Pons (tissue), 1 donor: ENCODE results near the gene SSPN.

ENCODE experiments used
- DNase-seq: peaks from one replicate; pipeline ENCODE4 v3.0.0-alpha.2; 2016; ENCODE audit warnings: low spot score

Gene SSPN

GRCh38 chr12:26266881-26267280 is 71.5 kb downstream of the SSPN start:
- DNase-seq = no peak

DNA sequence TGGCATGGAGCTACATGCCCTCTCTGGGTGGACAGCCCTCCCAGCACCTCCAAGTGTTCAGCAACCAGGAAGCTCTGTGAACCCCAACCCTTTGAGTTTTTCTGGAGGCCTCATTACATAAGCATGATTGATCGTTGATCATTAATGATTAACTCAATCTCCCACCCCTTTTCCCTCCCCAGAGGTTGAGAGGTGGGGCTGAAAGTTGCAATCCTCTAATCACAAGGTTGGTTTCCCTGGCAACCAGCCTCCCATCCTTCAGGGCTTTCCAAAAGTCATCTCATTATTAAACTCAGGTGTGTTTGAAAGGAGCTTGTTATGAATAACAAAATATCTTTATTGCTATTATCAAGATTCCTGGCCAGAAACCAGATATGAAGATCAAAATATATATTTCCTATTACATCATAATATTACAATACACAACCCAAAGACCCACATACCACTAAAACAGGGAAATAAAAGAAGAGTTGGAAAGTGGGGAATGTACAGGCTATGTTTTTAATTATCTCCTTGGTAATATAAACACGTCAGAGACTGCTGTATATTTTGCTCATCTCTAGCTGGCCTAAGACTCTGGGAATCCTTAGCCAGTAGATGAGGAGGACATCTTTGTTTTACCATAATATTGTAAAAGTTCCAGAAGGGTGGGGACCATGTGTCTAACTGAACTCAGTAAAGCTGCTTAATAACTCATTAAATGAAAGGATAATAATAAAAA is 73.6 kb downstream of the SSPN start:
- no peak for DNase-seq

- DNase-seq = no peak
Measured at GRCh38 chr12:26269562-26270284, 74.3 kb downstream of the SSPN start.

- no peak for DNase-seq
Measured at GRCh38 chr12:26271024-26271423, 75.7 kb downstream of the SSPN start.

DNA sequence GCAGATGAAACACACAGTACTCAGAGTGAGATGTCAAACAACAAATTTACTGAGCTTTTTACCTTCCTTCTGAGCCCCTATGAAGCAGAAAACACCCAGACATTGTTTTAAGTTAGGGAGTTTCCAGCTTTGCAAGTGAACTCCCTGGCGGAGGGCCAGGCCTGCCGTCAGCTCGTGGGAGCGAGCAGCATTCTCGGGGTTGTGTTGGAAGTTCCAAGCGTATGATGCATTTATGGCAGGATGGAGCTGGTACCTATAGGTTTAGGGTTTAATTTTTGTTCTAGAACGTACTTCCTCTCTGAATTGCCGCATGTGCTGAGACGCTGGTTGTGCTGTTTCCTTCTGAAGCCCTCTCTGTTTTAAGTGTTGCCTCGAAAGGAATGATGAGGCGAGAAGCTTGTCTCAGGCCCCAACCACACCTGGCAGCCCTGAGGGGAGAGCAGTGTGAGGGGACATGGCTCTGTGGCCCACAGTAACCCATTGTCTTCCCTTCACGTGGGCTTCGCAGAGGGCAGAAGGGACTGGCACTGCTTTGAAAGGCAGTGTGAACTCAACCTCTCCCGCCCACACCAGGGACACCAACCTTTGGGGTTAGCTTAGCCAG is 76.6 kb downstream of the SSPN start:
- peak; percentile 71 for DNase-seq

- no peak for DNase-seq
Measured at GRCh38 chr12:26272851-26273250, 77.5 kb downstream of the SSPN start.

GRCh38 chr12:26273811-26274210 is 78.4 kb downstream of the SSPN start:
- no peak for DNase-seq

- peak; percentile 93 for DNase-seq
Measured at GRCh38 chr12:26274441-26275312, 79.3 kb downstream of the SSPN start.

DNA sequence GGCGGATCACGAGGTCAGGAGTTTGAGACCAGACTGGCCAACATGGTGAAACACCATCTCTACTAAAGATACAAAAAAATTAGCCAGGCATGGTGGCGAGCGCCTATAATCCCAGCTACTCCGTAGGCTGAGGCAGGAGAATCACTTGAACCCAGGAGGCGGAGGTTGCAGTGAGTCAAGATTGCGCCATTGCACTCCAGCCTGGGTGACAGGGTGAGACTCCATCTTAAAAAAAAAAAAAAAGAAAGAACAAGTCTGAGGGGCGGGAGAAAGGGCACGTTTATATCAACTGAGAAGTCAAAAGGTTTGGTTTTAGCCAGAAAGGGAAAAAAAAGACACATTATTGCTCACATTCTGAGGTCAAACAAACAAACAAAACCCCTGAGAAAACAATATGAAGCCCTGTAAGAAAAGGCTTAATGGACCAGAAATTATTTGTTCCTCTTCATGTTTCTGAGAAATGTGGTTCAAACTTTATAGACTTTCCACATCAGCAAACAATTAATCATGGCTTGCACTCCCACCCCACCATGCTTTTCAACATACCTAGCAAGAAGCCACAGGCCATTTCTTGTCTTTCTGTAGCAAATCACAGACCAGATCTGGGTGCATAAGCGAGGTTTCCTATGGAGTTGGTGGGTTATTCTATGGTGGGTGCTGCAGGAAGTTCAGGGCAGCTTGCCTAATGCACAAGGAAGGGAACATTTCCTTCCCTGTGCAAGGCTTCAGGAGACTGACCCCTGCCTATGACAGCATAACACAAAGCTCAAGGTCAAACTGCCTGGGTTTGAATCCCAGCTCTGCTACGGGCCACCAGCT is 80.1 kb downstream of the SSPN start:
- DNase-seq = no peak

GRCh38 chr12:26276709-26277108 is 81.3 kb downstream of the SSPN start:
- no peak for DNase-seq

GRCh38 chr12:26277506-26278246 is 82.3 kb downstream of the SSPN start:
- no peak for DNase-seq

GRCh38 chr12:26278266-26278665 is 82.9 kb downstream of the SSPN start:
- DNase-seq = no peak

DNA sequence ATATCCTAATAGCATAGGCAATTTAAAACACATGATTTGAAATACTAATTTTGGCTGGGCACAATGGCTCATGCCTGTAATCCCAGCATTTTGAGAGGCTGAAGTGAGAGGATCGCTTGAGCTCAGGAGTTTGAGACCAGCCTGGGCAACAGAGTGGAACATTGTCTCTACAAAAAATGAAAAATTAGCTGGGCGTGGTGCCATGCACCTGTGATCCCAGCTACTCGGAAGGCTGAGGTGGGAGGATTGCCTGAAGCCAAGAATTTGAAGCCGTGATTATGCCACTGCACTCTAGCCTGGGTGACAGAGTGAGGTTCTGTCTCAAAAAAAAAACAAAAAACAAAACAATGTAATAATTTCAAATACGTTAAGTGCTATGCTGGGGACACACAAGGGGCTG is 83.3 kb downstream of the SSPN start:
- no peak for DNase-seq

- no peak for DNase-seq
Measured at GRCh38 chr12:26279091-26279490, 83.7 kb downstream of the SSPN start.

DNA sequence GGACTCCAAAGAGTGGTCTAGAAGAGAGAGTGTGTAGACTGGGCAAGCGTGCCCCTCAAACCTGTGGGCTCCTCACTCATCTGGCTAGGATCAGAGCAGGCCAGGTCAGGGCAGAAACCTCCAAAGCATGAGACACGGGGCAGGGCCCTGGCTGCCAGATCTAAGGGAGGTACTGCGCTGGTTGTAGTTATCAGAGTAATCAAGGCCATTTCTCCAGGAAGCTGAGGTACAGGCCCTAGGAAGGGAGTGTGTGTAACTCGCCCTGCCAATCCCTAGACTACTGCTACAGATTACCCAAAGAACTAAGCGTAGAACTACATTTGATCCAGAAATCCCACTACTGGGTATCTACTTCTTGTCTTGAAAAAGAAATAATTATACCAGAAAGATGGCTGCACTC is 84.5 kb downstream of the SSPN start:
- no peak for DNase-seq

- no peak for DNase-seq
Measured at GRCh38 chr12:26280869-26281268, 85.5 kb downstream of the SSPN start.

DNA sequence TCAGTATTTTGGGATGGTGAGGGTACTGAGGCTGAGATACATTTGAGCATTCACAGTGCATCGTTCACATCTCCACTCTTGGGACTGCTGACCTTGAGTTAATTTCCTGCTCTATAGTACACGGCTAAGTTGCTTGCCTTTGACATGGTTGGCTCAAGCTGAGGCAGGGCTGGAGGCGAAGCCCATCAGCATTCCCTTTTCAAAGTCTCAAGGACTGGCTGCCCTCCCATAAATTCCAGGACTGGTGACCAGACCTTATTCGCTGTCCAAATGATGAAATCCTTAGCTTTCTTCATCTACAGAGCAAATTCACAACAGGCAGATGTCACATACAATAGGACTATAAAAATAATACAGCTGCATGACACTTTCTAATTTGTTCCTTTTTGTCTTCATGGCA is 85.9 kb downstream of the SSPN start:
- DNase-seq = no peak

DNA sequence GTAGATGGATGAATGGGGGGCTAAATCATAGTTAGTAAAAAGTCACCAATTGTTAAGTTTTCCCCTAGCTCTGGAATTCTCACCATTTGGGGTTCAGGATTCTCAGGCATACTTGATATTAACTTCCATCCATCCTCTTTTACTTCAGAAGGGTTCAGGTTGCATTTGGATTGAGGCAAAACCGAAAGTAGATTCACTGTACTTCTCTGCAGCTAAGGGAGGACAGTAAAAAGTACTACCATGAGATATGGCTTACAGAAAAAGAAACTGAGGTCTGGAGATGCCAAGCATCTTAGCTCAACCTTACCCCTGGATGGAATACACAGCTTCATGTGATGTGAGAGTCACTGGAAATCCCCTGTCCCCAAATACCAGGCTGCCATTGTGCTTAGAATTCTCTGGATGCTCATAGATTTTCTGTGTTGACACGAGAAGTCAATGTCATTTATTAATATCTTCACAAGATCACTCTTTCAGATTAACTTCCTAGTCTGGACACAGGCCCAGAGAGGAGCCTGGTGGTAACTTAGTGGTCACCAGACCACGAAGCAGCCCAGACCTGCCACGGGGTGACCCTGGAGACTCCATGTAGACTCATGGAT is 87.1 kb downstream of the SSPN start:
- no peak for DNase-seq

DNA sequence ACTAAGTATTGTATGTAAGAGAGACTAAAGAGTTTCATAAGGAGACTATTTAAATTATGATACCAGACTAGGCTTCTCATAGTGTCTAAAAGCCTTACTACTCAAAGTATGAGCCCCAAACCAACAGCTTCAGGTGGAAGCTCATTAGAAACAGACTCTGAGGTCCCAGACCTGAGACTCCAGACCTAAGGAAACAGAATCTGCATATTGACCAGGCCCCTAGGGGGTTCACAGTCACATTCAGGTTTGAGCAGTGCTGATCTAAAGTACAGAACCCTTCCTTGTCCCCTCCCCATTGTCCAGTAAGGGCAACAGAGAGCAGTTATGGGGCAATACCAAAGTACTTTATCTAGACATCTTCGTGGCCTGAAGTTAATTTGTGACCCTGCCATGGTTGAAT is 87.7 kb downstream of the SSPN start:
- DNase-seq = no peak

GRCh38 chr12:26283617-26284016 is 88.2 kb downstream of the SSPN start:
- DNase-seq = no peak
